Measurements from ENCODE around the gene DNAJA2. TPM values are rescaled to one million over a fixed set of nuclear protein-coding genes. Genes with fewer than 3 reads are reported as not detected.
"Not testable (repeated sequence)": the region's sequence is repeated elsewhere in the genome, so short reads cannot be mapped to it uniquely, and the experiment has no call there.

DNAJA2 gene
- total RNA-seq, 2 donors from 2014 or later = 46.9 to 47.8 TPM

DNA sequence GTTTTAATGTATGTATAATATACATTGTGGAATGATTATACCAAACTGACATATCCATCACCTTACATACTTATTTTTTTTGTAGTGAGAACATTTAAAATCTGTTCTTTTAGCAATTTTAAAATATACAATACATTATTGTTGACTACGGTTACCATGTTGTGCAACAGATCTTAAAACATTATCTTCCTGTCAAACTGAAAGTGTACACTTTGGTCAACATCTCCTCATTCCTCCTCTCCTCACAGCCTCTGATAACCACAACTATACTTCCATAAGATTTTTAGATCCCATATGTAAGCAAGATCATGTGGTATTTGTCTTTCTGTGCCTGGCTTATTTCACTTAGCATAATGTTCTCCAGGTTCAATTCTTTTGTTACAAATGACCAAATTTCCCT lies 7.5 kb upstream of the DNAJA2 start:
- intact Hi-C loops (cut with DNase I) = no loop called here
- DNase-seq (ENCODE audit: low spot score) = no peak

DNA sequence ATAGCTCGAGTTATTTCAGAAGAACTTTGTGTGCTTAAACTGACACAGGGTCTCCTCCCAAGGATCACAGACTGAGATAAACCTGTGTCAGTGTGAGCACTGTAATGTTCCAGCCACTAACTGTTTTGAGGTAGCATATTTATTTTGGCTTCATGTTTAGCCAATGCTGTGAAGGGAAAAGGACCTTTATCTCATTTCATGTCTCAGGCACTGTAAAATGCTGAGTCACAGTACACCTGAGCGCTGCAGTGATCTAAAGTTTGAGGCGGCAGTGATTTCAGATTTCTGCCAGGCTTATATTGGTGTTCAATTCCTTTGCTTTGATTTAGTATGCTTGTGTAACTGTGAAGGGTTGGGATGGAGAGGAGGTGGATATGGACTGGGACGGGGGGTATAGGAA lies 3.1 kb upstream of the DNAJA2 start:
- DNase-seq (ENCODE audit: low spot score) = no peak
- intact Hi-C loops (cut with DNase I) = no loop called here

DNA sequence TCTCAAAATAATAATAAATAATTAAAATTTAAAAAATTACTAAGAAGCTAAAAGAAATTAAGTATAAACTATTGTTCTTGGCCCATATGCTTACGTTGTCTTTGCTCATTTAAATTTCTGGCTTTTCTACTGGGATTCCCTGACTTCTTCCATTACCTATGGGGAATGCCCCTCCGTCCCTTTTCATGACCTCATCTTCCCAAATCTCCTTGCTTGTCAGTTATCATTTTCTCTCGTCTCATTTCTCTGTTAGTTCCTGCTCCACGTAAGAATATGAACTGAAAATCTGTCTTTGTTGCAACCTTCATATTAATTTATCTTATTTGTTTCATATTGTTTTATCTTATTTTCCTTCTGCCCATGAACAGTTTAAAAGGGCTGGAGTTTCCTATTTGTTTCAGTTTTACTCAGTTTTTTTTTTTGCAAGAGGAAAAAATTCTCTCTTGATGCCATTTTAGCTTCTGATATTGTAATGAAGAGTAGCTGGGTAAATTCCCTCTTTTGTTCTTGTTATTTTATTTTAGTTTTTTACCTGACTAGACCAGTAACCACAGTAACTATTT lies 2.5 kb upstream of the DNAJA2 start:
- intact Hi-C loops (cut with DNase I) = no loop called here
- no peak for DNase-seq (ENCODE audit: low spot score)

- no peak for DNase-seq (ENCODE audit: low spot score)
- intact Hi-C loops (cut with DNase I) = no loop called here
Measured at GRCh38 chr16:46975165-46975564, 1.7 kb upstream of the DNAJA2 start.

DNA sequence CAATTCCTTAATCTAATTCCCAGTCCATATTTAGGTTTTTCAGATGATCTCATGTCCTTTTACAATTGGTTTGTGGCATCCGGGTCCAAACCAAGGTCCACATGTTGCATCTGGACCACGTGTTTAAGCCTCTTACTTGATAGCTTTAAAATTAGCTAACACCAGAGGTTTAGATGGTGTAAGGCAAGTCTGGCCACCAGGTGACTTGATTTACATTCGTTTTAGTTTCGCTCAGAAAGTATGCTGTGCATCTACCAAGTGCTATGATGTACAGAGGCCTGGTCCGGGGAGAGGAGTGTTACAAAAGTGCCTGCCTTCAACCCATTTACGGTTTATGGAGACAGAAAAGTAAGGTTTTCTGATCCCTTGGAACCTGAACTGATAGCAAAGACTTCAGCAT lies 878 bp upstream of the DNAJA2 start:
- intact Hi-C loops (cut with DNase I) = no loop called here

DNA sequence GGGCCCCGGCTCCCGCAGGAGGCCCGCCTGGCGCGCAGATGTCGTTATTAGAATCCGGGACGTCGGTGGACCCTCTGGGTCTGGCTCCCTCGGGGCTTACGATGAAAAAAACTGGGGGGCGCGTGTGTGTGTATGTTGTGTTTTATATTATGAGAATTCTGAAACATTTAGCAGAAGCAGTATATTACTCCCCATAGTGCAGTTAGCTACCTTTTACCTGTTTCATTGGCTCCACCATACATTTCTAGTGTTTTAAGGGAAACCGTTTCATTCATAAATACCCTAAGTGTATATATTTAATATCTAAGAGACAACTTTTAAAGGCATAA lies 486 bp upstream of the DNAJA2 start:
- intact Hi-C loops (cut with DNase I) = no loop called here
- DNase-seq (ENCODE audit: low spot score) = no peak

More for the DNA sequence above, 878 bp upstream of the DNAJA2 start:
- no peak for DNase-seq (ENCODE audit: low spot score)

DNA sequence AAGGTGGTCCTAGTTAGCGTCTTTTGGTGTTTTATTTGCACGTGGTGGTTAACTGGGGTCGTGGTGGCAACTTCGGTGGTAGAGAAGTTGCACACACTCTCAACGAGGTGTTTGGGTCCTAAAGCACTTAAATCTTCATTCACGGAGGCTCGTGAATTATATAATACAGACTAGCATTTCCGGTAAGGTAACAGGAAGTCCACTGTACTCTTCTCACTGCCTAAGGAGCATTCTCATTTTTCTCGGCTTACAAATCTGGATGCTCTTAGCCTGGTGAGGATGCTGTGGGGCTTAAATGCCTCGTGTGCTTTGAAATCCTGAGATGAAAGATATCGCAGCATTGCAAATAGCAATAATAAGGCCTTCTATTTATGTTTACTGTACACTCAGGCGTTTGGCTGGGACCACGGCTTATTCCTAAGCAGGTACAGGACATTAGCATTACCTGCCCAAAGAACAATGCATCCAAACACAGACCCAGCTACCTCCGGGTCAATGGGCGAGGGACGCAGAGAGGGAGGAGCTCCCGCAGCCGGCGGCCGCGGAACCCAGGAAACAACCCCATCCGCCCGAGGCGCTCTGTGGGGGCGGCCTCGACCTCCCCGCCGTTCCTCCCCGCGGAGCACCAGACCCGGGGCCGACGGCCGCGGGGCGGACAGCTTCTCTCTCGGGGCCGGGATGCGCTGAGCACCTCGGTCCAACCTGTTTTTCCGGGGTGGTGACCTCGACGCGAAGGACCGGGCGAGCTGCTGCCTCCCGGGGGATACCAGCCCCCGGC lies 856 bp downstream of the DNAJA2 start:
- intact Hi-C loops (cut with DNase I) = no loop called here
- peak; percentile 81 for DNase-seq (ENCODE audit: low spot score)

- no peak for DNase-seq (ENCODE audit: low spot score)
- intact Hi-C loops (cut with DNase I) = no loop called here
Measured at GRCh38 chr16:46971271-46971670, 2.2 kb downstream of the DNAJA2 start.

DNA sequence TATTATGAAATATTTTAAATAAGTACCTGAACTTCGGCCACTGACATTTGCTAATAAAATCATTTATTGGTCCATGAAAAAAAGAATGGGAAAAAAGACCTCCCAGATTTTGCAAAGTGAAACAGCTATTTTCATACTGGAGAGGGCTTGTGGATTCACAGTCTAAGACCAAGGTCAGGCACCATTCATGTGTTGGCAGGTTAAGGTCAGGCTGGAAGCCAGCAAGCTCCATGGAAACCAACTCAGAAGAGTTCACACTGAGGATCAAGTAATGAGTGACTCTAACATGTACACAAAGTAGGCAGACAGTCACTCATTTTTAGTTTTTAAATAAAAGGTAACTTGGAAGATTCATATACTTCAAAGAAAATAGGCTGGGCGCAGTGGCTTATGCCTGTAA lies 3.4 kb downstream of the DNAJA2 start:
- intact Hi-C loops (cut with DNase I) = no loop called here
- no peak for DNase-seq (ENCODE audit: low spot score)

GRCh38 chr16:46968063-46968435 lies 5.4 kb downstream of the DNAJA2 start:
- no peak for DNase-seq (ENCODE audit: low spot score)
- intact Hi-C loops (cut with DNase I) = no loop called here

DNA sequence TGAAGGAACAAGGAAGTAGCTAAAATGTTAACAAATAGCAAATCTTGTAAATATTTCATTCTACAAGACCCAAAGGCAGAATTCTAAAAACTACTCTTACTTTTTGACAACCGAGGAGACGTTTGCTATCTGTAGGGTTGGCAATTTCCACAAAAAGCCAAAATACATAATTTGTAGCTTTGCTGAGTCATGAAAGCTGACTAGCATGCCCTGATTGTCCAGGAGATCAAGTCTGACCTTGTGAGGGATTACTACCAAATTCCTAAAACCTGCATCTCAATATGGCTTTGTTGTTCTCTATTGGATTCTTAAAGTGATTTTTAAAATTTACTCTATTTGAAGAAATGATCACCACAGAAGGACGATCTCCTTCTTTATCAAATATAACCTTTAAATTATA lies 10.8 kb downstream of the DNAJA2 start:
- intact Hi-C loops (cut with DNase I) = no loop called here
- no peak for DNase-seq (ENCODE audit: low spot score)

- intact Hi-C loops (cut with DNase I) = no loop called here
- DNase-seq (ENCODE audit: low spot score) = no peak
Measured at GRCh38 chr16:46961373-46962353, 11.8 kb downstream of the DNAJA2 start.

- intact Hi-C loops (cut with DNase I) = no loop called here
- DNase-seq (ENCODE audit: low spot score) = no peak
Measured at GRCh38 chr16:46954562-46954961, 18.9 kb downstream of the DNAJA2 start.

DNA sequence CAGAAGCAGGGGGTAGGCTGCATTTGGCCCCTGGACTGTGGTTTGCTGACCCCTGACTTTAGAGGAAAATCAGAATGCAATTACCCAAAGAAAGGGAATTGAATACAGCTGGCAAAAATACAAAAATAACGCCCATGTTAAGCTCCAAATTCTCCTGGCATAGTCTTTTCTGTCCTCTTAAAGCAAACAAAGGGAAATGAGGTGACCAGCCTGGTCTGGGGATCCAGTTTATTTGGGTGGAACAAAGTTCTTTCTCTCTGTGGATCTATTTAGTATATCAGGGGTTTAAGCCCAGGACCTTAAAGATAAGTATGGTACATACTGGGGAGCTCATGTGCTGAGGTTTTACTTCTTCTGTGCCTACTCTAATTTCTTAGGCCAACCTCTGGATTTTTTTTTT lies 23.5 kb downstream of the DNAJA2 start:
- no peak for DNase-seq (ENCODE audit: low spot score)
- intact Hi-C loops (cut with DNase I) = no loop called here

- intact Hi-C loops (cut with DNase I) = no loop called here
- no peak for DNase-seq (ENCODE audit: low spot score)
Measured at GRCh38 chr16:46949241-46949892, 24.1 kb downstream of the DNAJA2 start.

DNA sequence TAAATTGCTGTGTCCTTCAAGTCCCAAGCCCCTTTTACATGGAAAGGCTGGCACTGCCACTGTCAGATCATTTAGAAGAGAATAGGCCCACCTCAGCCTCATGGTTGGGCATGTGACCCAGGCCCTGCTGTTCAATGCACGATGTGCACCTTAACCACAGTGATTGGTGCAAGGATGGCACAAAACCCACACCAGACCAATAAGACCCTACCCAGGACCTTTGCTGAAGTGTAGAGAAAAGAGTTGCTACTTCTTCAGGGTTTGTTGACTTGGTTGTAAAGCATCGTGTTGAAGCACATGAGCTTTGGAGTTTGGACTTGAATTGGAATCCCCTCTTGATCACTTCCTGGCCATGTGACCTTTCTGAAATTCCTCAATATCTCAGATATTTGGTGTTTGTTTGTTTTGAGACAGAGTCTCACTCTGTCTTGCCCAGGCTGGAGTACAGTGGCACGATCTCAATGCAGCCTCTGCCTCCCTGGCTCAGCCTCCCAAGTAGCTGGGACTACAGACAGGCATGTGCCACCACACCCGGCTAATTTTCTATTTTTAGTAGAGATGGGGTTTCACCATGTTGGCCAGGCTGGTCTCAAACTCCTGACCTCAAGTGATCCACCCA lies 24.8 kb downstream of the DNAJA2 start:
- no peak for DNase-seq (ENCODE audit: low spot score)
- intact Hi-C loops (cut with DNase I) = no loop called here

DNA sequence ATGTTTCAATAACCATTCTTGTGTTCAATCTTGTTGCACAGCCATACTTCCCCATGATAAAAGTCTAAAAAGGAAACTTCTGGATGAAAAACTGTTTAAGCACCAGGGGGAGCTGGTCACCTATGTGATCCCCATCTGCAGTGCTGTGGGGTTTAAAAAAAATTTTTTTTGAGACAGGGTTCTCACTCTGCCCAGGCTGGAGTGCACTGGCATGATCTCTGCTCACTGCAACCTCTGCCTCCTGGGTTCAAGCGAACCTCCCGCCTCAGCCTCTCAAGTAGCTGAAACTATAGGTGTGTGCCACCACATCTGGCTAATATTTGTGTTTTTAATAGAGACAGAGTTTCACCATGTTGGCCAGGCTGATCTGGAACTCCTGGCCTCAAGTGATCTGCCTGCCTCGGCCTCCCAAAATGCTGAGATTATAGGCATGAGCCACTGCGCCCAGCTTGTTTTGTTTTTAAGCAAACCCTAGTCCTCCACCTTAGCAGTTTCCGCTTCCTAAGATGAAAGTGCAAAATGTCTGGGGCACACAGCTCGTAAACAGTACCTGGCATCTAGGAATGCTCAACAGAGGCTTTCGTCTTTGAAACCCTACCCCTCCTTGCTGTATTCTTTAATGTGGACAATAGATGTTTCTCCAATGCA lies 25.4 kb downstream of the DNAJA2 start:
- intact Hi-C loops (cut with DNase I) = no loop called here
- DNase-seq (ENCODE audit: low spot score) = no peak

DNA sequence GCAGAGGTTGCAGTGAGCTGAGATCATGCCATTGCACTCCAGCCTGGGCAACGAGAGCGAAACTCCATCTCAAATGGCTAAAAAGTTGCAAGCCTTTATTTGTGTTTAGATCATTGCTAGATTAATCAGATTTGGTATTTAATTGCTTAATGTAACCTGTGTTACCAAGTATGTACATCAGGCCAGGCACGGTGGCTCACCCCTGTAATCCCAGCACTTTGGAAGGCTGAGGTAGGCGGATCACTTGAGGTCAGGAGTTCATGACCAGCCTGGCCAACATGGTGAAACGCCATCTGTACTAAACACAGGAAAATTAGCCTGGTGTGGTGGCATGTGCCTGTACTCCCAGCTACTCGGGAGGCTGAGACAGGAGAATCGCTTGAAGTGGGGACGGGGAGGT lies 28.8 kb downstream of the DNAJA2 start:
- DNase-seq (ENCODE audit: low spot score); intact Hi-C loops (cut with DNase I): not testable (repeated sequence)

- no peak for DNase-seq (ENCODE audit: low spot score)
- intact Hi-C loops (cut with DNase I) = no loop called here
Measured at GRCh38 chr16:46937536-46937935, 35.9 kb downstream of the DNAJA2 start.
